PC-9 (cell line): ENCODE data around the gene LY6G6D.

Experiments
- EZH2 ChIP-seq: fragments of 200-600 bp; sonication (generic); IDR thresholded peaks from 2 replicates; pipeline ENCODE4 v1.8.0; 2017; ENCODE audit warnings: antibody characterized with exemption, low read depth
- TF ChIP-seq, protein P1 (sequence below): fragments of 200-600 bp; sonication (generic); conservative IDR thresholded peaks from 2 replicates; pipeline ENCODE4 v1.6.1; 2017; ENCODE audit warnings: mixed run types, antibody characterized with exemption, mild to moderate bottlenecking, moderate library complexity

DNA sequence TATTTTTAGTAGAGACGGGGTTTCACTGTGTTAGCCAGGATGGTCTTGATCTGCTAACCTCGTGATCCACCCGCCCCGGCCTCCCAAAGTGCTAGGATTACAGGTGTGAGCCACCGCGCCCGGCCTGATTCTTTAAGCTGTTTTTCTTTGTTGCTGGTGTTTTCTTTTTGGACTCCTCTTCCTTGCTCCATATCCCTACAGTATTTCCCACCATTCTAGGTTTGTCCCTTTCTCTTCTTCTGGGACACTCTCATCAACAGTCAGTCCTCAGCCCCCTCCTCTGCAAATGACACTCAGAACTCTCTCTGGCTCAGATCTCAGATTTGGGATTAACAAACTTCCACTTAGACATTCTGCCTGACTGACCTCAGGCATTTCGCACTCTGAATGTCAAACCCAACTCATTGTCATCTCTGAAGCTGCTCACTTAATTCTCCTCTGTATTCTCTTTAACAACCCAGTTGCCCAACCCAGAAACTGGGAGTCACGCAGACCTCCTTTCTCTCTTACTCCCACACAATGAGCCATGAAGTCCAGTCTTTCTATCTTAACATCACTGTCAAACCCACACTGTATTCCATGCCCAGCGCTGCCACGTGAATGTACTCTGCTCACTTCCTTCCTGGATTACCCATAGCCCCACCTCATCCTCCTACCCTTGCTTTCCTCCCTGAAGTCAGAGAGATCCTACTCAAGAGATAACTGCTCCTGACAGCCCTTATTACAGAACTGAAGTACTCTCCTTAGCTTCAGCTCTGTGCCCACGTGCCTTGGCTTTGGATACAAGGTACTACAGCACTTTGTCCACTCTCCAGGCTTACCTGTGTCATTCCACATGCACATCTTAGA, 10.6 kb downstream of the LY6G6D start:
- TF ChIP-seq, protein P1, sequence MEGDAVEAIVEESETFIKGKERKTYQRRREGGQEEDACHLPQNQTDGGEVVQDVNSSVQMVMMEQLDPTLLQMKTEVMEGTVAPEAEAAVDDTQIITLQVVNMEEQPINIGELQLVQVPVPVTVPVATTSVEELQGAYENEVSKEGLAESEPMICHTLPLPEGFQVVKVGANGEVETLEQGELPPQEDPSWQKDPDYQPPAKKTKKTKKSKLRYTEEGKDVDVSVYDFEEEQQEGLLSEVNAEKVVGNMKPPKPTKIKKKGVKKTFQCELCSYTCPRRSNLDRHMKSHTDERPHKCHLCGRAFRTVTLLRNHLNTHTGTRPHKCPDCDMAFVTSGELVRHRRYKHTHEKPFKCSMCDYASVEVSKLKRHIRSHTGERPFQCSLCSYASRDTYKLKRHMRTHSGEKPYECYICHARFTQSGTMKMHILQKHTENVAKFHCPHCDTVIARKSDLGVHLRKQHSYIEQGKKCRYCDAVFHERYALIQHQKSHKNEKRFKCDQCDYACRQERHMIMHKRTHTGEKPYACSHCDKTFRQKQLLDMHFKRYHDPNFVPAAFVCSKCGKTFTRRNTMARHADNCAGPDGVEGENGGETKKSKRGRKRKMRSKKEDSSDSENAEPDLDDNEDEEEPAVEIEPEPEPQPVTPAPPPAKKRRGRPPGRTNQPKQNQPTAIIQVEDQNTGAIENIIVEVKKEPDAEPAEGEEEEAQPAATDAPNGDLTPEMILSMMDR, result no peak
- TF ChIP-seq EZH2, result no peak
